ENCODE measurements around the gene SLC25A30.
"Not testable (repeated sequence)": the region's sequence is repeated elsewhere in the genome, so short reads cannot be mapped to it uniquely, and the experiment has no call there.

The SLC25A30 gene

GRCh38 chr13:45388664-45389063 lies 29.5 kb downstream of the SLC25A30 start:
- no peak overlapping the region for H3K27ac ChIP-seq
- no peak for TF ChIP-seq CTCF (conservative IDR thresholded peaks at IDR 0.05)

- not testable (repeated sequence) for H3K27ac ChIP-seq
Observed at GRCh38 chr13:45386892-45387575, 31.1 kb downstream of the SLC25A30 start.

- H3K27ac ChIP-seq: no peak overlapping the region
- no peak for TF ChIP-seq CTCF (conservative IDR thresholded peaks at IDR 0.05)
Observed at GRCh38 chr13:45385907-45386553, 32.1 kb downstream of the SLC25A30 start.

GRCh38 chr13:45385320-45385719 lies 32.9 kb downstream of the SLC25A30 start:
- peak overlapping the region; percentile 31 for H3K27ac ChIP-seq
- TF ChIP-seq CTCF (conservative IDR thresholded peaks at IDR 0.05): no peak

- H3K27ac ChIP-seq: peak overlapping the region; percentile 31
- TF ChIP-seq CTCF (conservative IDR thresholded peaks at IDR 0.05): no peak
Observed at GRCh38 chr13:45384474-45385174, 33.5 kb downstream of the SLC25A30 start.

GRCh38 chr13:45382739-45383138 lies 35.4 kb downstream of the SLC25A30 start:
- H3K27ac ChIP-seq: not testable (repeated sequence)

GRCh38 chr13:45381196-45381595 lies 37.0 kb downstream of the SLC25A30 start:
- H3K27ac ChIP-seq: no peak overlapping the region
- no peak for TF ChIP-seq CTCF (conservative IDR thresholded peaks at IDR 0.05)

GRCh38 chr13:45380708-45381107 lies 37.5 kb downstream of the SLC25A30 start:
- not testable (repeated sequence) for H3K27ac ChIP-seq

GRCh38 chr13:45379516-45379915 lies 38.7 kb downstream of the SLC25A30 start:
- H3K27ac ChIP-seq: not testable (repeated sequence)

- not testable (repeated sequence) for H3K27ac ChIP-seq
Observed at GRCh38 chr13:45378786-45379185, 39.4 kb downstream of the SLC25A30 start.

GRCh38 chr13:45377314-45377713 lies 40.9 kb downstream of the SLC25A30 start:
- not testable (repeated sequence) for H3K27ac ChIP-seq

- not testable (repeated sequence) for H3K27ac ChIP-seq
Observed at GRCh38 chr13:45376651-45377050, 41.5 kb downstream of the SLC25A30 start.

Measured in VCaP (cell line).